Esophagus muscularis mucosa (tissue), 4 donors: Measurements from ENCODE around the gene NPAS3. TPM values are rescaled to one million over a fixed set of nuclear protein-coding genes. Genes with fewer than 3 reads are reported as not detected.

Source experiments
- DNase-seq: peaks from one replicate; pipeline ENCODE4 v3.0.0-alpha.2; 2017; ENCODE audit errors: extremely low spot score
- H3K27ac ChIP-seq, 4 donors: fragments of 200-600 bp; sonication (generic); replicated peaks in 1 of 4; 1 replicate in 3 of 4; 2 replicates in 1 of 4; pipeline ENCODE4 v1.5.1; 2016 to 2019; ENCODE audit warnings: mild to moderate bottlenecking in 1 of 4
- H3K27me3 ChIP-seq, 4 donors: fragments of 200-600 bp; sonication (generic); one replicate each; pipeline versions ENCODE4 v1.5.1 to v1.6.0; 2016 to 2019
- H3K36me3 ChIP-seq, 4 donors: fragments of 200-600 bp; sonication (generic); one replicate each; pipeline ENCODE4 v1.5.1; 2016 to 2019
- H3K4me1 ChIP-seq, 4 donors: fragments of 200-600 bp; sonication (generic); one replicate each; pipeline ENCODE4 v1.5.1; 2016 to 2019
- H3K4me3 ChIP-seq, 4 donors: fragments of 200-600 bp; sonication (generic); 1 replicate in 2 of 4; 2 replicates in 2 of 4; pipeline ENCODE4 v1.5.1; 2016 to 2019; ENCODE audit warnings: mild to moderate bottlenecking in 4 of 4, moderate library complexity in 1 of 4
- H3K9me3 ChIP-seq, 4 donors: fragments of 200-600 bp; sonication (generic); 1 replicate in 3 of 4; 2 replicates in 1 of 4; pipeline ENCODE4 v1.5.1; 2016 to 2019
- CTCF ChIP-seq, 3 experiments: fragments of 200-600 bp in 2 of 3; fragments of 450-650 bp in 1 of 3; sonication (generic) in 2 of 3; IDR thresholded peaks; one replicate each; pipeline ENCODE4 v1.5.1; 2017 to 2019; ENCODE audit warnings: antibody characterized with exemption in 3 of 3, mild to moderate bottlenecking in 2 of 3, moderate library complexity in 1 of 3
- EP300 ChIP-seq: sonication (generic); formaldehyde crosslinking; IDR thresholded peaks from one replicate; pipeline ENCODE4 v1.6.1; 2017; ENCODE audit warnings: antibody characterized with exemption
- POLR2A ChIP-seq: fragments of 450-650 bp; IDR thresholded peaks from one replicate; pipeline ENCODE4 v1.6.1; 2017; ENCODE audit warnings: antibody characterized with exemption, moderate library complexity, mild to moderate bottlenecking, low read depth
- POLR2AphosphoS5 ChIP-seq, 2 donors: sonication (generic); formaldehyde crosslinking; IDR thresholded peaks; one replicate each; pipeline ENCODE4 v1.6.1; 2017; ENCODE audit warnings: antibody characterized with exemption in 2 of 2
- WGBS: methylation state at CpG from one replicate; pipeline ENCODE4 v1.1.5; 2018; 5-methylcytosine and 5-hydroxymethylcytosine counted together
- intact Hi-C: fragments of 100-400 bp; cut with DNase I; formaldehyde crosslinking; loops from one replicate; pipeline ENCODE4 v1.15.1; 2023
- total RNA-seq, 4 donors: library from RNA; depleted of rRNA; stranded (reverse); fragments of >200 nt; gene quantifications; one replicate each; pipeline versions ENCODE4 v1.1.0 to v1.2.1, GENCODE V29; 2016

The NPAS3 gene
- total RNA-seq, 4 donors from 2014 or later = 3.3 to 7.3 (median 5.8) TPM

GRCh38 chr14:33343016-33343415, 404.3 kb downstream of the NPAS3 start:
- intact Hi-C loops = no loop called here
- H3K27ac ChIP-seq = no peak overlapping the region
- WGBS = 94% methylated on average over 3 of the region's 3 CpGs
- no peak for TF ChIP-seq CTCF (IDR thresholded peaks at IDR 0.05)
- no peak for TF ChIP-seq POLR2A
- no peaks in the 10 kb centered on the region for H3K4me1 ChIP-seq
- no peak overlapping the region for H3K4me3 ChIP-seq
- H3K9me3 ChIP-seq = no peaks in the 10 kb centered on the region
- no peak for DNase-seq
- H3K27me3 ChIP-seq = no peaks in the 10 kb centered on the region
- H3K36me3 ChIP-seq = no peaks in the 10 kb centered on the region

GRCh38 chr14:33347796-33348195, 409.1 kb downstream of the NPAS3 start:
- H3K36me3 ChIP-seq = no peaks in the 10 kb centered on the region
- no peaks in the 10 kb centered on the region for H3K27me3 ChIP-seq
- WGBS = 94% methylated on average over 1 of the region's 1 CpG
- no peak for TF ChIP-seq POLR2A
- TF ChIP-seq POLR2AphosphoS5 (IDR thresholded peaks at IDR 0.05) = no peak
- TF ChIP-seq CTCF (IDR thresholded peaks at IDR 0.05) = no peak
- no peak for TF ChIP-seq EP300
- no peak for DNase-seq
- intact Hi-C loops = no loop called here
- H3K4me3 ChIP-seq = no peak overlapping the region
- H3K27ac ChIP-seq = no peak overlapping the region
- peaks cover 0 to 6% (median 3%) of the 10 kb centered on the region in 4 donors for H3K4me1 ChIP-seq
- H3K9me3 ChIP-seq = no peaks in the 10 kb centered on the region

- no peak for DNase-seq
- Histone ChIP-seq H3K4me1 (peaks cover 0 to 13% (median 4%) of the 10 kb centered on the region in 4 donors), H3K27ac (no peak overlapping the region), H3K27me3 (no peaks in the 10 kb centered on the region), H3K36me3 (no peaks in the 10 kb centered on the region), H3K4me3 (no peak overlapping the region), H3K9me3 (no peaks in the 10 kb centered on the region)
- intact Hi-C loops = no loop called here
- no peak for TF ChIP-seq EP300
- no peak for TF ChIP-seq POLR2A
- TF ChIP-seq POLR2AphosphoS5 (IDR thresholded peaks at IDR 0.05) = no peak
- TF ChIP-seq CTCF (IDR thresholded peaks at IDR 0.05) = no peak
- 57% methylated on average over 4 of the region's 4 CpGs for WGBS
Observed at GRCh38 chr14:33348510-33348909, 409.8 kb downstream of the NPAS3 start.

- 94% methylated on average over 10 of the region's 10 CpGs for WGBS
Observed at GRCh38 chr14:33349871-33350270, 411.2 kb downstream of the NPAS3 start.

More at GRCh38 chr14:33349871-33350270, 411.2 kb downstream of the NPAS3 start:
- no peak overlapping the region for H3K4me3 ChIP-seq
- no peaks in the 10 kb centered on the region for H3K9me3 ChIP-seq
- H3K27ac ChIP-seq = no peak overlapping the region
- H3K27me3 ChIP-seq = no peaks in the 10 kb centered on the region
- H3K36me3 ChIP-seq = no peaks in the 10 kb centered on the region
- H3K4me1 ChIP-seq = peaks cover 0 to 13% (median 4%) of the 10 kb centered on the region in 4 donors
- intact Hi-C loops = no loop called here
- TF ChIP-seq POLR2AphosphoS5 (IDR thresholded peaks at IDR 0.05) = no peak
- no peak for TF ChIP-seq CTCF (IDR thresholded peaks at IDR 0.05)
- no peak for TF ChIP-seq POLR2A
- no peak for TF ChIP-seq EP300
- DNase-seq = no peak
